GM23248 (cell line): ENCODE data around the gene CYP27B1. TPM values are rescaled to one million over a fixed set of nuclear protein-coding genes. Genes with fewer than 3 reads are reported as not detected.

ENCODE experiments used
- DNase-seq: peaks from one replicate; pipeline ENCODE4 v3.0.0-alpha.2; 2015
- H2AFZ ChIP-seq: fragments of 200-600 bp; sonication (generic); 2 replicates; pipeline ENCODE4 v1.6.1; 2016; ENCODE audit warnings: antibody characterized with exemption
- H3F3A ChIP-seq: fragments of 200-600 bp; sonication (generic); 2 replicates; pipeline ENCODE4 v1.6.1; 2016; ENCODE audit warnings: mild to moderate bottlenecking, antibody characterized with exemption, mixed run types; ENCODE audit not compliant: insufficient read depth
- H3K27ac ChIP-seq: fragments of 200-600 bp; sonication (generic); 2 replicates; pipeline ENCODE4 v1.5.1; 2016; ENCODE audit warnings: mild to moderate bottlenecking
- H3K27me3 ChIP-seq: fragments of 200-600 bp; sonication (generic); replicated peaks from 2 replicates; pipeline ENCODE4 v1.6.1; 2016; ENCODE audit warnings: mild to moderate bottlenecking; ENCODE audit not compliant: insufficient read depth
- H3K36me3 ChIP-seq: fragments of 200-600 bp; sonication (generic); 2 replicates; pipeline ENCODE4 v1.6.1; 2016; ENCODE audit warnings: low read depth, mild to moderate bottlenecking
- H3K4me1 ChIP-seq: fragments of 200-600 bp; sonication (generic); 2 replicates; pipeline ENCODE4 v1.6.1; 2016; ENCODE audit warnings: mild to moderate bottlenecking; ENCODE audit not compliant: insufficient read depth
- H3K4me2 ChIP-seq: fragments of 200-600 bp; sonication (generic); one replicate; pipeline ENCODE4 v1.6.1; 2016; ENCODE audit warnings: mild to moderate bottlenecking; ENCODE audit not compliant: unreplicated experiment
- H3K4me3 ChIP-seq: fragments of 200-600 bp; sonication (generic); 2 replicates; pipeline ENCODE4 v1.5.1; 2016; ENCODE audit warnings: mild to moderate bottlenecking
- H3K79me2 ChIP-seq: fragments of 200-600 bp; sonication (generic); 2 replicates; pipeline ENCODE4 v1.6.1; 2016; ENCODE audit warnings: mild to moderate bottlenecking; ENCODE audit not compliant: insufficient read depth
- H3K9ac ChIP-seq: fragments of 200-600 bp; sonication (generic); 2 replicates; pipeline ENCODE4 v1.6.1; 2016; ENCODE audit warnings: mild to moderate bottlenecking
- H3K9me2 ChIP-seq: fragments of 200-600 bp; sonication (generic); 2 replicates; pipeline ENCODE4 v1.6.1; 2016; ENCODE audit warnings: mixed run types, mild to moderate bottlenecking, moderate library complexity; ENCODE audit not compliant: insufficient read depth
- H3K9me3 ChIP-seq: fragments of 200-600 bp; sonication (generic); one replicate; pipeline ENCODE4 v1.6.1; 2017; ENCODE audit warnings: low read depth
- H4K20me1 ChIP-seq: fragments of 200-600 bp; sonication (generic); 2 replicates; pipeline ENCODE4 v1.6.0; 2016; ENCODE audit not compliant: insufficient read depth
- EZH2 ChIP-seq: fragments of 200-600 bp; sonication (generic); IDR thresholded peaks from 2 replicates; pipeline ENCODE4 v1.6.1; 2018; ENCODE audit warnings: antibody characterized with exemption, mild to moderate bottlenecking; ENCODE audit not compliant: insufficient read depth, poor library complexity, severe bottlenecking
- EZH2phosphoT487 ChIP-seq: fragments of 200-600 bp; sonication (generic); IDR thresholded peaks from 2 replicates; pipeline ENCODE4 v1.6.1; 2018; ENCODE audit warnings: antibody characterized with exemption, moderate library complexity, mild to moderate bottlenecking, low read depth; ENCODE audit not compliant: insufficient read depth
- WGBS, 2 experiments: methylation state at CpG; one replicate each; pipeline ENCODE4 v1.1.6; 2015 to 2017; ENCODE audit warnings: low lambda C conversion rate in 2 of 2, low coverage in 1 of 2; ENCODE audit errors: missing lambda C conversion rate in 2 of 2; 5-methylcytosine and 5-hydroxymethylcytosine counted together
- in situ Hi-C: fragments of 300-500 bp; cut with MboI; formaldehyde crosslinking; loops from 2 replicates; pipeline ENCODE4 v1.15.0; 2020
- polyA plus RNA-seq: library from polyadenylated mRNA; unstranded; fragments of >200 nt; fragmentation: Nextera tagmentation; extraction: Ambion mirVana; gene quantifications from 2 replicates; pipeline ENCODE4 v1.2.1, GENCODE V29; 2016
- total RNA-seq: library from RNA; depleted of rRNA; stranded (reverse); fragments of >200 nt; shearing (Covaris generic); gene quantifications from 2 replicates; pipeline ENCODE4 v1.2.3, GENCODE V29; 2014

CYP27B1 gene
- total and polyA plus RNA-seq, 2 experiments from 2014 or later = 0.78 to 0.86 TPM

- Histone ChIP-seq H2AFZ (peak within 1 kb of the TSS; percentile 83), H3K9me3 (no peaks in the 10 kb centered on the region), H3K4me2 (peak within 1 kb of the TSS; percentile 93), H3K36me3 (peaks cover 25% of the 10 kb centered on the region), H3K79me2 (peaks cover 46% of the 10 kb centered on the region), H3K9ac (peak within 1 kb of the TSS; percentile 94), H3K27ac (peak within 1 kb of the TSS; percentile 40), H3K9me2 (no peaks in the 10 kb centered on the region), H4K20me1 (no peaks in the 10 kb centered on the region), H3K4me1 (peaks cover 3% of the 10 kb centered on the region; the same call in 1 of the 2 replicates), H3F3A (peaks cover 17% of the 10 kb centered on the region), H3K4me3 (peak within 1 kb of the TSS; percentile 98), H3K27me3 (no peaks in the 10 kb centered on the region)
- TF ChIP-seq EZH2 = no peak
- TF ChIP-seq EZH2phosphoT487 = no peak
- in situ Hi-C loops = no loop called here
- peak; percentile 97 for DNase-seq
- 1 to 2% methylated on average over 45 of the region's 45 CpGs for WGBS, 2 experiments
Observed at GRCh38 chr12:57782608-57783465, 16.0 kb upstream of the CYP27B1 start, which contains the start of gene TSFM. Gene TSFM, plus strand, starts transcription at chr12:57782787. Its CDS starts 15 bp downstream, at chr12:57782802.

GRCh38 chr12:57782243-57782607 lies 15.3 kb upstream of the CYP27B1 start:
- Histone ChIP-seq H3K4me2 (no peak overlapping the region), H3F3A (peaks cover 17% of the 10 kb centered on the region), H3K9me2 (no peaks in the 10 kb centered on the region), H2AFZ (peak overlapping the region; percentile 83; the same call in 1 of the 2 replicates), H3K27me3 (no peaks in the 10 kb centered on the region), H3K9ac (no peak overlapping the region), H3K4me3 (peak overlapping the region; percentile 98), H3K27ac (no peak overlapping the region), H3K9me3 (no peaks in the 10 kb centered on the region), H4K20me1 (no peaks in the 10 kb centered on the region), H3K4me1 (peaks cover 3% of the 10 kb centered on the region; the same call in 1 of the 2 replicates), H3K79me2 (peaks cover 42% of the 10 kb centered on the region), H3K36me3 (peaks cover 23% of the 10 kb centered on the region)
- in situ Hi-C loops = no loop called here
- DNase-seq = no peak
- WGBS, 2 experiments = 3 to 7% methylated on average over 4 of the region's 4 CpGs
- TF ChIP-seq EZH2phosphoT487 = no peak
- no peak for TF ChIP-seq EZH2

DNA sequence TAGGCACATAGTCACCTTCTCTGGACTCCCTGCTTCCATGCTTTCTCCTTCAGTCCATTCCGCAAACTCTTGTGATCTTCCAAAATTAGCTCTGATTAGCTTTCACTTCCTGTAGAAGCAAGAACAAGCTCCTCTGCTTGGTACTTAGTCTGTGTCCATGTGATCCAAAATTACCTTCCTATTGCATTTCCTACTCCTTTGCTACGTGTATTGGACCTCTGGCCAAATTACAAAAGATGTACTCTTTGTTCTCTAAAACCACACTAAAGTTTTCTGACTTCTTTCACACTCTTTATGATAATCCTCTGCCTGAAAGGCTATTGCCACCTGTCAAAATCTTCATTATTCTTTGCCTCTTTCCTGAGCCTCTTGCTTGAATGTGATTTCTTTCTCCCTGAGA lies 14.9 kb upstream of the CYP27B1 start:
- peaks cover 40% of the 10 kb centered on the region for H3K79me2 ChIP-seq
- no peak for DNase-seq
- TF ChIP-seq EZH2 (no peak), EZH2phosphoT487 (no peak)
- H3K27me3 ChIP-seq = no peaks in the 10 kb centered on the region
- no peaks in the 10 kb centered on the region for H3K9me2 ChIP-seq
- no peak overlapping the region for H3K9ac ChIP-seq
- no peak overlapping the region for H3K4me3 ChIP-seq
- H3K4me1 ChIP-seq = peaks cover 3% of the 10 kb centered on the region; the same call in 1 of the 2 replicates
- no peak overlapping the region for H3K4me2 ChIP-seq
- peaks cover 18% of the 10 kb centered on the region for H3K36me3 ChIP-seq
- no peaks in the 10 kb centered on the region for H3K9me3 ChIP-seq
- WGBS, 2 experiments = 55 to 63% methylated on average over 2 of the region's 2 CpGs
- no peak overlapping the region for H2AFZ ChIP-seq
- in situ Hi-C loops = no loop called here
- peaks cover 17% of the 10 kb centered on the region for H3F3A ChIP-seq
- no peaks in the 10 kb centered on the region for H4K20me1 ChIP-seq
- no peak overlapping the region for H3K27ac ChIP-seq

DNA sequence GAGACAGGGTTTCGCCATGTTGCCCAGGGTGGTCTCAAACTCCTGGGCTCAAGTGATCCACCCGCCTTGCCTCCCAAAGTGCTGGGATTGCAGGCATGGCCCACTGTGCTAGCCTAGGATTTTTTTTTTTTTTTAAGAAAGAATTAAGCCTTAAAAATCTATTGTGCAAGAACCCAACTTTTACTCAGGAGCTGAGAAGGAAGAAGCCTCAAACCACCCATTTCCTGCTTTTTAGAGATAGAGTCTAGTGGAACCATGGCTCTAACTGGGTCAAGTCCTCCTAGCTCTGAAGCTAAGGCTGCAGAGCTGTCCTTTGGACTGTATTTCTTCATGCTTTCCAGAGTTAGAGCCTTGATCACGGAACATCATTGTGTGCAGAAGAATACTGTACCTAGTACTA lies 14.4 kb upstream of the CYP27B1 start:
- Histone ChIP-seq H3K4me2 (no peak overlapping the region), H3K9me2 (no peaks in the 10 kb centered on the region), H3K9ac (no peak overlapping the region), H3K4me3 (no peak overlapping the region), H3F3A (peaks cover 17% of the 10 kb centered on the region), H3K36me3 (peaks cover 13% of the 10 kb centered on the region), H3K9me3 (no peaks in the 10 kb centered on the region), H2AFZ (no peak overlapping the region), H3K79me2 (peaks cover 35% of the 10 kb centered on the region), H3K27ac (no peak overlapping the region), H3K27me3 (no peaks in the 10 kb centered on the region), H3K4me1 (peaks cover 3% of the 10 kb centered on the region; the same call in 1 of the 2 replicates), H4K20me1 (no peaks in the 10 kb centered on the region)
- in situ Hi-C loops = no loop called here
- DNase-seq = no peak
- WGBS, 2 experiments = 79 to 83% methylated on average over 3 of the region's 3 CpGs
- TF ChIP-seq EZH2 (no peak), EZH2phosphoT487 (no peak)
